HepG2 (cell line): ENCODE measurements around the gene TEX28. TPM values are rescaled to one million over a fixed set of nuclear protein-coding genes. Genes with fewer than 3 reads are reported as not detected.

Experiments used
- ATAC-seq: fragments of 200-7000 bp; cut with Tn5 transposase; 3 replicates; pipeline ENCODE4 v1.9.1; 2020; ENCODE audit warnings: mild to moderate bottlenecking, moderate library complexity
- BruUV-seq: library from RNA; stranded (reverse); fragments of 400-500 nt; replicated peaks from 2 replicates; lab custom pipeline; 2021; lab: Mats Ljungman, UMichigan
- CTCF ChIA-PET: fragments of 300-600 bp; formaldehyde crosslinking; extraction: SDS; loops from one replicate; lab custom pipeline; 2021; ENCODE audit warnings: low total read pairs, inconsistent platforms, low intra/inter-chr PET ratio; lab: Yijun Ruan, JAX
- POLR2A ChIA-PET: fragments of 350-600 bp; sonication (Branson Sonifier 250); formaldehyde crosslinking; loops from one replicate; lab custom pipeline; 2020; ENCODE audit warnings: antibody characterized with exemption, inconsistent platforms; lab: Yijun Ruan, JAX
- DNase-seq: peaks from one replicate; pipeline ENCODE4 v3.0.0-alpha.2; 2015; ENCODE audit warnings: low spot score
- FAIRE-seq: peaks from 3 replicates; lab custom pipeline; 2011; peaks lifted over from hg19 to GRCh38; lab: Jason Lieb, UNC
- H2AFZ ChIP-seq: one replicate; pipeline ENCODE4 v1.6.1; 2011; ENCODE audit warnings: low read length, inconsistent platforms
- H3K27ac ChIP-seq: fragments of 300-600 bp; 3 replicates; pipeline ENCODE4 v1.8.0; 2011; ENCODE audit warnings: mixed run types, mild to moderate bottlenecking, mixed read lengths, low read length, inconsistent platforms; ENCODE audit not compliant: insufficient read depth; ENCODE audit errors: extremely low read length
- H3K27me3 ChIP-seq, 2 experiments: fragments of 200-600 bp in 1 of 2; 2 replicates in 1 of 2; 3 replicates in 1 of 2; pipeline versions ENCODE4 v1.6.0 to v1.8.0; 2011; ENCODE audit warnings: low read length in 2 of 2, mild to moderate bottlenecking in 2 of 2, moderate library complexity in 2 of 2, inconsistent platforms in 1 of 2; ENCODE audit not compliant: insufficient read depth in 2 of 2, control insufficient read depth in 1 of 2
- H3K36me3 ChIP-seq, 2 experiments: fragments of 200-600 bp in 1 of 2; replicated peaks in 1 of 2; 2 replicates in 1 of 2; 3 replicates in 1 of 2; pipeline versions ENCODE4 v1.5.1 to v1.8.0; 2011; ENCODE audit warnings: low read length in 2 of 2, inconsistent platforms in 1 of 2; ENCODE audit not compliant: insufficient read depth in 2 of 2, control insufficient read depth in 1 of 2
- H3K4me1 ChIP-seq: 2 replicates; pipeline ENCODE4 v1.5.1; 2012; ENCODE audit warnings: low read length, inconsistent platforms; ENCODE audit not compliant: insufficient read depth
- H3K4me2 ChIP-seq: 2 replicates; pipeline ENCODE4 v1.6.0; 2011; ENCODE audit warnings: low read depth, low read length, inconsistent platforms
- H3K4me3 ChIP-seq, 3 experiments: fragments of 200-600 bp in 1 of 3; sonication (generic), shearing (Covaris generic) in 1 of 3; replicated peaks in 1 of 3; 2 replicates each; pipeline ENCODE4 v1.5.1; 2011 to 2016; ENCODE audit warnings: low read length in 3 of 3, inconsistent platforms in 2 of 3, low read depth in 2 of 3, mild to moderate bottlenecking in 2 of 3, control low read depth in 1 of 3, mixed read lengths in 1 of 3; ENCODE audit not compliant: insufficient read depth in 1 of 3
- H3K79me2 ChIP-seq: one replicate; pipeline ENCODE4 v1.6.1; 2011; ENCODE audit warnings: low read length, inconsistent platforms; ENCODE audit not compliant: insufficient read depth
- H3K9ac ChIP-seq: 2 replicates; pipeline ENCODE4 v1.6.0; 2011; ENCODE audit warnings: mild to moderate bottlenecking, low read depth, low read length, inconsistent platforms; ENCODE audit not compliant: insufficient read depth
- H3K9me3 ChIP-seq: 2 replicates; pipeline ENCODE4 v1.5.1; 2012; ENCODE audit warnings: mild to moderate bottlenecking, low read length
- H4K20me1 ChIP-seq: 2 replicates; pipeline ENCODE4 v1.6.0; 2011; ENCODE audit warnings: inconsistent platforms, mild to moderate bottlenecking, low read length, moderate library complexity; ENCODE audit not compliant: insufficient read depth
- HNF1B ChIP-seq: sonication (generic); formaldehyde crosslinking; IDR thresholded peaks from 2 replicates; pipeline ENCODE4 v1.5.1; 2020; ENCODE audit warnings: mild to moderate bottlenecking, moderate library complexity, missing genetic modification reagents
- MATR3 ChIP-seq: sonication (generic); formaldehyde crosslinking; IDR thresholded peaks from 2 replicates; pipeline ENCODE4 v1.4.0; 2020; ENCODE audit warnings: missing genetic modification reagents
- MED8 ChIP-seq: sonication (generic); formaldehyde crosslinking; IDR thresholded peaks from 2 replicates; pipeline ENCODE4 v1.8.1; 2023; ENCODE audit warnings: mild to moderate bottlenecking, missing genetic modification reagents; ENCODE audit not compliant: insufficient replicate concordance
- MTA3 ChIP-seq: sonication (generic); formaldehyde crosslinking; IDR thresholded peaks from 2 replicates; pipeline ENCODE4 v1.4.0; 2020; ENCODE audit warnings: missing genetic modification reagents
- TBX2 ChIP-seq: sonication (generic); formaldehyde crosslinking; IDR thresholded peaks from 2 replicates; pipeline ENCODE4 v1.5.0; 2020; ENCODE audit warnings: missing genetic modification reagents, mild to moderate bottlenecking, borderline replicate concordance
- ZNF136 ChIP-seq: sonication (generic); formaldehyde crosslinking; IDR thresholded peaks from 2 replicates; pipeline ENCODE4 v1.8.1; 2022; ENCODE audit warnings: low read depth, mild to moderate bottlenecking, moderate library complexity, missing genetic modification reagents
- ZNF572 ChIP-seq: sonication (generic); formaldehyde crosslinking; IDR thresholded peaks from 2 replicates; pipeline ENCODE4 v1.5.1; 2020; ENCODE audit warnings: mild to moderate bottlenecking, missing genetic modification reagents
- ZNF792 ChIP-seq: IDR thresholded peaks from 2 replicates; pipeline ENCODE4 v1.6.1; 2016
- WGBS: methylation state at CpG from one replicate; pipeline ENCODE4 v1.1.6; 2017; ENCODE audit warnings: low lambda C conversion rate; 5-methylcytosine and 5-hydroxymethylcytosine counted together
- in situ Hi-C: cut with HindIII; loops from 2 replicates; pipeline ENCODE4 v1.10.0; 2017; ENCODE audit warnings: low pct_unique_long_range_greater_than_20kb; ENCODE audit not compliant: extremely low pct_ligation_motif_present
- intact Hi-C: fragments of 100-400 bp; cut with micrococcal nuclease; formaldehyde crosslinking; loops from one replicate; pipeline ENCODE4 v1.10.0; 2022; ENCODE audit not compliant: unreplicated experiment
- polyA plus RNA-seq, 8 experiments: library from polyadenylated mRNA; depleted of rRNA in 3 of 8; stranded (reverse) in 7 of 8; unstranded in 1 of 8; fragments of >200 nt; fragmentation: Illumina TruSeq in 4 of 8; extraction: Trizol in 4 of 8; gene quantifications; 2 replicates each; pipeline versions ENCODE4 v1.2.1 to v1.2.3, GENCODE V29; 2011 to 2016; ENCODE audit warnings: low read depth in 4 of 8, missing spikeins in 1 of 8, mixed read lengths in 1 of 8; ENCODE audit not compliant: insufficient read depth in 1 of 8
- total RNA-seq, 5 experiments: library from RNA; depleted of rRNA; stranded (reverse); fragments of >200 nt; fragmentation: Illumina TruSeq; extraction: Trizol; gene quantifications; 2 replicates each; pipeline ENCODE4 v1.2.3, GENCODE V29; 2016; ENCODE audit warnings: low read depth in 1 of 5

Gene TEX28
- total and polyA plus RNA-seq, 2 of the 13 experiments (the other 11 are each of a cell fraction or from before 2014, with no cell fraction given): not detected

- H3K36me3 ChIP-seq: no peaks in the 10 kb centered on the region
- no peaks in the 10 kb centered on the region for H3K79me2 ChIP-seq
- no TSS peak for BruUV-seq
- H3K4me3 ChIP-seq: no peak overlapping the region
- intact Hi-C loops (no loop called here), in situ Hi-C loops (no loop called here)
- H4K20me1 ChIP-seq: no peaks in the 10 kb centered on the region
- no peak for ATAC-seq
- no peak overlapping the region for H3K4me2 ChIP-seq
- no peak overlapping the region for H3K27ac ChIP-seq
- no peak for FAIRE-seq
- H3K9me3 ChIP-seq: no peaks in the 10 kb centered on the region
- no peak for DNase-seq
- H3K9ac ChIP-seq: no peak overlapping the region
- H2AFZ ChIP-seq: no peak overlapping the region
- POLR2A ChIA-PET: no interaction called here
- WGBS: 63% methylated on average over 2 of the region's 11 CpGs
- TF ChIP-seq MED8 (CRISPR knock-in tag) (no peak), MTA3 (CRISPR knock-in tag) (no peak), MATR3 (no peak), TBX2 (CRISPR knock-in tag) (no peak), ZNF572 (no peak), ZNF792 (no peak), ZNF136 (CRISPR knock-in tag) (no peak)
- TF ChIP-seq, all 625 proteins: peak for 0
- H3K27me3 ChIP-seq: peaks cover 2 to 41% of the 10 kb centered on the region in 2 experiments; a peak in 4 of 5 replicates
- CTCF ChIA-PET: no interaction called here
- no peaks in the 10 kb centered on the region for H3K4me1 ChIP-seq
Measured at GRCh38 chrX:154327038-154327820, 32.3 kb upstream of the TEX28 start.

- POLR2A ChIA-PET: no interaction called here
- no peak for DNase-seq
- Histone ChIP-seq H3K36me3 (no peaks in the 10 kb centered on the region), H4K20me1 (no peaks in the 10 kb centered on the region), H3K9ac (no peak overlapping the region), H2AFZ (no peak overlapping the region), H3K27me3 (peaks cover 2 to 41% of the 10 kb centered on the region in 2 experiments; a peak in 4 of 5 replicates), H3K79me2 (no peaks in the 10 kb centered on the region), H3K4me3 (no peak overlapping the region), H3K9me3 (no peaks in the 10 kb centered on the region), H3K27ac (no peak overlapping the region), H3K4me1 (no peaks in the 10 kb centered on the region), H3K4me2 (no peak overlapping the region)
- 43% methylated on average over 8 of the region's 8 CpGs for WGBS
- in situ Hi-C loops (no loop called here), intact Hi-C loops (no loop called here)
- CTCF ChIA-PET: no interaction called here
- BruUV-seq: no TSS peak
- TF ChIP-seq HNF1B (CRISPR knock-in tag): no peak
- no peak for FAIRE-seq
- ATAC-seq: no peak
Measured at GRCh38 chrX:154325541-154325940, 30.6 kb upstream of the TEX28 start.
